ENCODE results near the gene PARP8. TPM values are rescaled to one million over a fixed set of nuclear protein-coding genes. Genes with fewer than 3 reads are reported as not detected.
A peak's percentile ranks its signal among the peaks of the same experiment; 100 is the strongest.

The PARP8 gene
- total RNA-seq, 1 donor from 2014 or later = 48.4 TPM

GRCh38 chr5:50726475-50727148, 60.2 kb downstream of the PARP8 start:
- H3K27me3 ChIP-seq = no peaks in the 10 kb centered on the region
- intact Hi-C loops (cut with DNase I) = no loop called here
- TF ChIP-seq POLR2AphosphoS5 (IDR thresholded peaks at IDR 0.05; ENCODE audit: insufficient read depth in 1 of 2, low read depth in 1 of 2) (no peak), POLR2A (IDR thresholded peaks at IDR 0.05) (no peak)
- TF ChIP-seq, protein P1, sequence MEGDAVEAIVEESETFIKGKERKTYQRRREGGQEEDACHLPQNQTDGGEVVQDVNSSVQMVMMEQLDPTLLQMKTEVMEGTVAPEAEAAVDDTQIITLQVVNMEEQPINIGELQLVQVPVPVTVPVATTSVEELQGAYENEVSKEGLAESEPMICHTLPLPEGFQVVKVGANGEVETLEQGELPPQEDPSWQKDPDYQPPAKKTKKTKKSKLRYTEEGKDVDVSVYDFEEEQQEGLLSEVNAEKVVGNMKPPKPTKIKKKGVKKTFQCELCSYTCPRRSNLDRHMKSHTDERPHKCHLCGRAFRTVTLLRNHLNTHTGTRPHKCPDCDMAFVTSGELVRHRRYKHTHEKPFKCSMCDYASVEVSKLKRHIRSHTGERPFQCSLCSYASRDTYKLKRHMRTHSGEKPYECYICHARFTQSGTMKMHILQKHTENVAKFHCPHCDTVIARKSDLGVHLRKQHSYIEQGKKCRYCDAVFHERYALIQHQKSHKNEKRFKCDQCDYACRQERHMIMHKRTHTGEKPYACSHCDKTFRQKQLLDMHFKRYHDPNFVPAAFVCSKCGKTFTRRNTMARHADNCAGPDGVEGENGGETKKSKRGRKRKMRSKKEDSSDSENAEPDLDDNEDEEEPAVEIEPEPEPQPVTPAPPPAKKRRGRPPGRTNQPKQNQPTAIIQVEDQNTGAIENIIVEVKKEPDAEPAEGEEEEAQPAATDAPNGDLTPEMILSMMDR (IDR thresholded peaks at IDR 0.05) = no peak
- no peak overlapping the region for H3K4me3 ChIP-seq
- H3K27ac ChIP-seq = no peak overlapping the region
- H3K36me3 ChIP-seq = no peaks in the 10 kb centered on the region
- DNase-seq (ENCODE audit: extremely low spot score in 2 of 2) = no peak
- no peaks in the 10 kb centered on the region for H3K9me3 ChIP-seq
- peaks cover 30% of the 10 kb centered on the region for H3K4me1 ChIP-seq

- Histone ChIP-seq H3K27ac (no peak overlapping the region), H3K4me1 (peaks cover 25% of the 10 kb centered on the region), H3K27me3 (no peaks in the 10 kb centered on the region), H3K9me3 (no peaks in the 10 kb centered on the region), H3K36me3 (no peaks in the 10 kb centered on the region), H3K4me3 (no peak overlapping the region)
- no peak for DNase-seq (ENCODE audit: extremely low spot score in 2 of 2)
- TF ChIP-seq, protein P1 (IDR thresholded peaks at IDR 0.05) = no peak
- TF ChIP-seq POLR2A (IDR thresholded peaks at IDR 0.05) (no peak), POLR2AphosphoS5 (IDR thresholded peaks at IDR 0.05; ENCODE audit: insufficient read depth in 1 of 2, low read depth in 1 of 2) (peak in 1 of 2 donors; percentile 50)
- intact Hi-C loops (cut with DNase I) = no loop called here
Observed at GRCh38 chr5:50727149-50727496, 60.7 kb downstream of the PARP8 start.

DNA sequence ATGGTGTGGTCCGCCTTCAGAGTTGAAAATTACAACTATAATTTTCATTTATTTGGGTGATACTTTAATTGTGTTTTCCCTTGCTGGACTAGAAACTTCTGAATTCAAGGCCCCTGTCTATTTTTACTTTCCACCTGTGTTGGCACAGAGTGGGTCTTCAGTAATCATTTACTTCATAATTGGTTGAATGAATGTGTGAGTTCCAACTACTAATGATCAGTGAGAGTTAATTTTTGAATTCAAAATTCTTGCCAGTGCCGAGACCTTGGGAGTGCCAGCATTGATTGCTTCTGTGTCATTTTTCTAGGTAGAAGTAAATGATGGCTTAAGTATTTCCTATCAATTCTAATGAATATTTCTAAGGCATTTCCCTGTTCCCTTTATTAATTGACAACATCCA, 61.4 kb downstream of the PARP8 start:
- no peaks in the 10 kb centered on the region for H3K27me3 ChIP-seq
- H3K27ac ChIP-seq = no peak overlapping the region
- DNase-seq (ENCODE audit: extremely low spot score in 2 of 2) = no peak
- H3K9me3 ChIP-seq = no peaks in the 10 kb centered on the region
- TF ChIP-seq POLR2A (IDR thresholded peaks at IDR 0.05) (no peak), POLR2AphosphoS5 (IDR thresholded peaks at IDR 0.05; ENCODE audit: insufficient read depth in 1 of 2, low read depth in 1 of 2) (no peak)
- TF ChIP-seq, protein P1 (IDR thresholded peaks at IDR 0.05) = no peak
- intact Hi-C loops (cut with DNase I) = no loop called here
- H3K4me3 ChIP-seq = no peak overlapping the region
- H3K36me3 ChIP-seq = no peaks in the 10 kb centered on the region
- peaks cover 22% of the 10 kb centered on the region for H3K4me1 ChIP-seq

- Histone ChIP-seq H3K36me3 (no peaks in the 10 kb centered on the region), H3K27ac (no peak overlapping the region), H3K4me1 (peaks cover 22% of the 10 kb centered on the region), H3K27me3 (no peaks in the 10 kb centered on the region), H3K9me3 (no peaks in the 10 kb centered on the region), H3K4me3 (no peak overlapping the region)
- TF ChIP-seq POLR2AphosphoS5 (IDR thresholded peaks at IDR 0.05; ENCODE audit: insufficient read depth in 1 of 2, low read depth in 1 of 2) = no peak
- TF ChIP-seq POLR2A (IDR thresholded peaks at IDR 0.05) = no peak
- TF ChIP-seq, protein P1 (IDR thresholded peaks at IDR 0.05) = no peak
- DNase-seq (ENCODE audit: extremely low spot score in 2 of 2) = no peak
- intact Hi-C loops (cut with DNase I) = no loop called here
Observed at GRCh38 chr5:50730336-50730735, 63.9 kb downstream of the PARP8 start.

- H3K4me3 ChIP-seq = no peak overlapping the region
- H3K27ac ChIP-seq = no peak overlapping the region
- H3K9me3 ChIP-seq = no peaks in the 10 kb centered on the region
- H3K36me3 ChIP-seq = no peaks in the 10 kb centered on the region
- TF ChIP-seq POLR2AphosphoS5 (IDR thresholded peaks at IDR 0.05; ENCODE audit: insufficient read depth in 1 of 2, low read depth in 1 of 2) (no peak), POLR2A (IDR thresholded peaks at IDR 0.05) (no peak)
- TF ChIP-seq, protein P1 (IDR thresholded peaks at IDR 0.05) = no peak
- no peaks in the 10 kb centered on the region for H3K27me3 ChIP-seq
- intact Hi-C loops (cut with DNase I) = no loop called here
- peaks cover 22% of the 10 kb centered on the region for H3K4me1 ChIP-seq
- DNase-seq (ENCODE audit: extremely low spot score in 2 of 2) = no peak
Observed at GRCh38 chr5:50730841-50731240, 64.4 kb downstream of the PARP8 start.
